Lung (tissue), 12 donors: ENCODE measurements around the gene ZNF322. TPM values are rescaled to one million over a fixed set of nuclear protein-coding genes. Genes with fewer than 3 reads are reported as not detected.

Source experiments
- ATAC-seq: fragments of 200-7000 bp; cut with Tn5 transposase; one replicate; pipeline ENCODE4 v1.9.1; 2020; ENCODE audit warnings: moderate number of reproducible peaks; ENCODE audit not compliant: insufficient read depth, low FRiP score
- DNase-seq, 3 donors: peaks; one replicate each; pipeline ENCODE4 v3.0.0-alpha.2; 2013 to 2017
- H3K27ac ChIP-seq, 2 donors: one replicate each; pipeline ENCODE4 v1.5.1; 2013; ENCODE audit warnings: mild to moderate bottlenecking in 2 of 2, moderate library complexity in 2 of 2, control low read depth in 1 of 2, inconsistent platforms in 1 of 2, low read depth in 1 of 2, low read length in 1 of 2
- H3K27me3 ChIP-seq, 3 donors: one replicate each; pipeline ENCODE4 v1.5.1; 2013; ENCODE audit warnings: low read length in 2 of 3; ENCODE audit not compliant: control insufficient read depth in 3 of 3, insufficient read depth in 3 of 3
- H3K36me3 ChIP-seq, 4 donors: one replicate each; pipeline ENCODE4 v1.5.1; 2013; ENCODE audit warnings: low read length in 4 of 4, mild to moderate bottlenecking in 1 of 4, moderate library complexity in 1 of 4; ENCODE audit not compliant: control insufficient read depth in 4 of 4, insufficient read depth in 4 of 4
- H3K4me1 ChIP-seq, 5 donors: one replicate each; pipeline ENCODE4 v1.5.1; 2013; ENCODE audit warnings: low read length in 5 of 5, mild to moderate bottlenecking in 2 of 5, moderate library complexity in 1 of 5; ENCODE audit not compliant: control insufficient read depth in 5 of 5, insufficient read depth in 5 of 5
- H3K4me3 ChIP-seq: one replicate; pipeline ENCODE4 v1.5.1; 2013; ENCODE audit warnings: mild to moderate bottlenecking, control low read depth, moderate library complexity
- H3K9ac ChIP-seq, 2 donors: one replicate each; pipeline ENCODE4 v1.5.1; 2013; ENCODE audit warnings: low read length in 2 of 2, control low read depth in 1 of 2; ENCODE audit not compliant: insufficient read depth in 1 of 2
- H3K9me3 ChIP-seq, 4 donors: one replicate each; pipeline ENCODE4 v1.5.1; 2013; ENCODE audit warnings: low read length in 3 of 4, mild to moderate bottlenecking in 1 of 4, moderate library complexity in 1 of 4; ENCODE audit not compliant: control insufficient read depth in 4 of 4, insufficient read depth in 3 of 4
- WGBS, 2 donors: extraction: QIAGEN DNeasy Blood & Tissue Kit; methylation state at CpG; one replicate each; pipeline ENCODE4 v1.1.7; 2013; 5-methylcytosine and 5-hydroxymethylcytosine counted together
- polyA plus RNA-seq, 2 donors: library from polyadenylated mRNA; stranded (reverse); fragments of 200-250 nt; gene quantifications; one replicate each; pipeline ENCODE4 v1.2.1, GENCODE V29; 2013
- total RNA-seq, 2 donors: library from RNA; depleted of rRNA in 1 of 2; stranded (reverse); fragments of >200 nt in 1 of 2; gene quantifications; one replicate each; pipeline ENCODE4 v1.2.1, GENCODE V29; 2014 to 2021
- TF ChIP-seq, protein P1 (sequence below): IDR thresholded peaks from 2 replicates; pipeline ENCODE4 v1.5.1; 2012; ENCODE audit warnings: mild to moderate bottlenecking; ENCODE audit errors: control extremely low read depth, extremely low read depth
- donor health status: control.
- donor health status: control.
- donor health status: Bipolar disorder and iron deficiency.
- donor health status: healthy.
- donor health status: DM: yes; HTN: yes; CAD: no.

The ZNF322 gene
- total and polyA plus RNA-seq, 4 donors = 5.8 to 26.0 (median 14.5) TPM

DNA sequence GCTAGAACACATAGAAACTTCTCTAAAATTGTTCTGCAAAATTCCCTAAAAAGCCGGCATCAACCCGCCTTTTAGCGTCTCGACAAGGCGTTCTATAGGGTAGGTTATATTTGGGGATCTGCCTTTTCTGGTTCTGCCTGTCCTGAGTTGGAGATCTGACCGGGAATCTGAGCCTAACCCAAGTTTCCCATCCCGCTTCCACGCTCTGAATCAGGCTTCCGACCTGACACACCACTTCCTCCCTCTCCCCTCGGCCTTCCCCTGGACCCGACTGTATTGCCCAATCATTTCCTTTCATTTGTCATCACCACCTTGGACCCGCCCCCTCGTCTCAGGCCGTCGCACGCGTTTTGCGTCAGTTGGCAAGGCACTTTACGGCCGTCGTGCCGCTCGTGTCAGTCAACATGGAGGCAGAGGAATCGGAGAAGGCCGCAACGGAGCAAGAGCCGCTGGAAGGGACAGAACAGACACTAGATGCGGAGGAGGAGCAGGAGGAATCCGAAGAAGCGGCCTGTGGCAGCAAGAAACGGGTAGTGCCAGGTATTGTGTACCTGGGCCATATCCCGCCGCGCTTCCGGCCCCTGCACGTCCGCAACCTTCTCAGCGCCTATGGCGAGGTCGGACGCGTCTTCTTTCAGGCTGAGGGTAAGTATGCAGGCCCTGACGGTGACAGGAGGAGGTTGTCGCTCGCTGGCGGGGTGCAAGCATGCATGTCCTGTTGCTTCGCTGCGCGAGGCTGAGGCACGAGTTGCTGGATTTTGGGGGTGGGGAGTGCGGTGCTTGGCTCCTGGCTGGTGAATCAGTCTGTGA lies 62.8 kb downstream of the ZNF322 start, which contains the start of gene ABT1:
ABT1 (plus strand) TSS at position 375 of the 810 bp plus-strand sequence; CDS start at position 405, 30 bp downstream.
- TF ChIP-seq, protein P1, sequence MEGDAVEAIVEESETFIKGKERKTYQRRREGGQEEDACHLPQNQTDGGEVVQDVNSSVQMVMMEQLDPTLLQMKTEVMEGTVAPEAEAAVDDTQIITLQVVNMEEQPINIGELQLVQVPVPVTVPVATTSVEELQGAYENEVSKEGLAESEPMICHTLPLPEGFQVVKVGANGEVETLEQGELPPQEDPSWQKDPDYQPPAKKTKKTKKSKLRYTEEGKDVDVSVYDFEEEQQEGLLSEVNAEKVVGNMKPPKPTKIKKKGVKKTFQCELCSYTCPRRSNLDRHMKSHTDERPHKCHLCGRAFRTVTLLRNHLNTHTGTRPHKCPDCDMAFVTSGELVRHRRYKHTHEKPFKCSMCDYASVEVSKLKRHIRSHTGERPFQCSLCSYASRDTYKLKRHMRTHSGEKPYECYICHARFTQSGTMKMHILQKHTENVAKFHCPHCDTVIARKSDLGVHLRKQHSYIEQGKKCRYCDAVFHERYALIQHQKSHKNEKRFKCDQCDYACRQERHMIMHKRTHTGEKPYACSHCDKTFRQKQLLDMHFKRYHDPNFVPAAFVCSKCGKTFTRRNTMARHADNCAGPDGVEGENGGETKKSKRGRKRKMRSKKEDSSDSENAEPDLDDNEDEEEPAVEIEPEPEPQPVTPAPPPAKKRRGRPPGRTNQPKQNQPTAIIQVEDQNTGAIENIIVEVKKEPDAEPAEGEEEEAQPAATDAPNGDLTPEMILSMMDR = no peak
- WGBS, 2 donors = 0 to 1% methylated on average over 50 to 51 of the region's 51 CpGs
- DNase-seq (peak; percentile 98 to 99 (median 99)), ATAC-seq (peak; percentile 94)
- Histone ChIP-seq H3K27me3 (peaks cover 0 to 30% (median 26%) of the 10 kb centered on the region in 3 donors), H3K4me1 (peaks cover 0 to 14% (median 6%) of the 10 kb centered on the region in 5 donors), H3K4me3 (peak within 1 kb of the TSS; percentile 90), H3K9ac (peak within 1 kb of the TSS; percentile 94), H3K36me3 (peaks cover 7 to 11% (median 11%) of the 10 kb centered on the region in 4 donors), H3K9me3 (no peaks in the 10 kb centered on the region), H3K27ac (peak within 1 kb of the TSS; percentile 76 to 89)

DNA sequence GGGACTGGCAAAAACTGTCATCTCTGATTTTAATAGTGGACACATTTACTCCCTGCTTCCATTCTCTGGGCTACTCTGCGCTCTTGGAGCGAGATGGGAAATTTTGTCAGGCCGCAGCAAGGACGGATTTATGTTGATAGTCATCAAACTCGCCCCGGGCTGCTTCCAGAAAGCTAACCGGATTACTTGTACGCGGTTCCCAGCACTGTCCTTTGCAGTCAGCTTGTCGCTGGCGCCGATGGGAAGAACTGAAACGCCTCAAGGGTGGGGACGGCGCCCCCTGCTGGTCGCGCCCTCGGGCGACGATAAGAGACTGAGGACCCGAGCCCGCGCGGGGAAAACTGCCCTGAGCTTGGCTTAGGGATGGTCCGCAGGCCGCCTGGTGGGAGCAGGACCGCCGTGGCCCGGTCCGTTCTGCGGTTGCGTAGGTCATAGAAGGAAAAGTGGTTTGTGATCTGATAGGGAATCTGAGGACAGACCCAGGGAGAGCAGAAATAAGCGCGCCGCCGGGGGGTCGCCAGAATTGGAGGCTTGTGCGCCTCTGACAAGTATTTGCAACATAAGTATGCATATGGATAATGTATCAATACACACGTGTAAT lies 63.8 kb downstream of the ZNF322 start:
- ATAC-seq = peak; percentile 82
- Histone ChIP-seq H3K27me3 (peaks cover 0 to 36% (median 34%) of the 10 kb centered on the region in 3 donors), H3K4me3 (peak overlapping the region; percentile 44), H3K4me1 (peaks cover 0 to 14% (median 6%) of the 10 kb centered on the region in 5 donors), H3K36me3 (peaks cover 7 to 11% (median 11%) of the 10 kb centered on the region in 4 donors), H3K27ac (peak overlapping the region; percentile 62 to 89), H3K9ac (peak overlapping the region in 1 of 2 donors; percentile 80), H3K9me3 (no peaks in the 10 kb centered on the region)
- 1% methylated on average over 39 of the region's 39 CpGs for WGBS, 2 donors
- TF ChIP-seq, protein P1 = peak; percentile 79
- DNase-seq = peak; percentile 92 to 95 (median 93)

DNA sequence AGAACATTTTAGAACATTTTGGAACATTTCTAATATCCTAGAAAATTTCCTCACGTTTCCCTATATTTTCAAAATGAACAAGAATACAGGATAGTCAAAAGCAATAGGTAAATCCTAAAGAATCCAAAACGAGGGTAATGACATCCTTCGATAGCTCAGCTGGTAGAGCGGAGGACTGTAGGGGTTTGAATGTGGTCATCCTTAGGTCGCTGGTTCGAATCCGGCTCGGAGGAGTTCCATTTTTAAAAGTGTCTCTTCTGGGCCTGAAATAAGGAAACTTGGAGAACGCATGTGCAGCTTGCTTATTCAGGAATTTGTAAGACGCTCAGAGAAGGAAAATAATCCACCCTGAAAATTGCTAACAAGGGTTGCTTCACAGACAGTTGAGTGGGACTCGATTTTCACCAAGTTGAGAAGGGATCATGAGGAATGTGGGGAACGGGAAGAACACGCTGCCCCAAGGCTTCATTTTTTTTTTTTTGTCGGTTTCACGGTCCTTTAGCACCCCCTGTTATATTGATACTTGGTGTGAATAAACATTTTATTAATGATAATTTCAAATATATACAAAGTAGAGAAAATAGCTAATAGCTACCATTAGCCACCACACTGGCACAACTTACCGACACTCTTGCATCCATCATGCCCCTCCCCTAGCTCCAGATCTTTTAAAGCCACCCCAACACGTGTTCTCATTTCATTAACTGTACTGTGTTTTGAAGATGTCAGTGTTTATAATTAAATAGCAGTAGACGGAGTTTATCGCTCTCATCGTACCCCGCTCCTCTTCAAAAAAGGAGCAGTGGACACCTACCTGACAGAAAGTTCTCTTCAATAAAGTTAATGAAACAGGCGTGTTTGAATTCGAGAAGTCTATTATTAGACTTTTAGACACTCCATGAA lies 64.6 kb downstream of the ZNF322 start:
- no peak overlapping the region for H3K4me3 ChIP-seq
- peaks cover 7 to 11% (median 9%) of the 10 kb centered on the region in 4 donors for H3K36me3 ChIP-seq
- ATAC-seq = no peak
- peak overlapping the region in 1 of 2 donors; percentile 80 for H3K9ac ChIP-seq
- DNase-seq = peak; percentile 44 to 69 (median 61)
- peaks cover 0 to 38% (median 34%) of the 10 kb centered on the region in 3 donors for H3K27me3 ChIP-seq
- no peaks in the 10 kb centered on the region for H3K9me3 ChIP-seq
- TF ChIP-seq, protein P1 = no peak
- WGBS, 2 donors = 21 to 24% methylated on average over 23 of the region's 23 CpGs
- H3K27ac ChIP-seq = peak overlapping the region in 1 of 2 donors; percentile 62
- peaks cover 0 to 14% (median 6%) of the 10 kb centered on the region in 5 donors for H3K4me1 ChIP-seq
